ENCODE data around the gene DDOST. TPM values are rescaled to one million over a fixed set of nuclear protein-coding genes. Genes with fewer than 3 reads are reported as not detected.
"Not testable (repeated sequence)": the region's sequence is repeated elsewhere in the genome, so short reads cannot be mapped to it uniquely, and the experiment has no call there.

The DDOST gene
- total RNA-seq, 4 donors from 2014 or later = 70.3 to 157 (median 105) TPM

- 72 to 82% methylated on average over 3 to 6 of the region's 6 CpGs for WGBS, 2 donors (ENCODE audit: low coverage in 1 of 2)
- in situ Hi-C loops (cut with MboI; ENCODE audit: low pct_ligation_motif_present in 1 of 4, low pct_unique_long_range_greater_than_20kb in 1 of 4, low sequenced_read_pairs in 3 of 4) = no loop called here
- H3K27me3 ChIP-seq = no peaks in the 10 kb centered on the region
- no peak overlapping the region for H3K27ac ChIP-seq
- H3K4me3 ChIP-seq = no peak overlapping the region
- peaks cover 9 to 30% (median 16%) of the 10 kb centered on the region in 4 donors for H3K4me1 ChIP-seq
- intact Hi-C loops (cut with DNase I; ENCODE audit: low total_unique reads) = no loop called here
- no peak for DNase-seq
- H3K9me3 ChIP-seq = no peaks in the 10 kb centered on the region
- no peaks in the 10 kb centered on the region for H3K36me3 ChIP-seq
- TF ChIP-seq CTCF (IDR thresholded peaks at IDR 0.05) (no peak), EP300 (IDR thresholded peaks at IDR 0.05; ENCODE audit: low read depth) (no peak), POLR2A (IDR thresholded peaks at IDR 0.05) (no peak), POLR2AphosphoS5 (IDR thresholded peaks at IDR 0.05) (no peak)
Measured at GRCh38 chr1:20609541-20609940, 51.6 kb downstream of the DDOST start.

- H3K27ac ChIP-seq; H3K27me3 ChIP-seq; H3K4me3 ChIP-seq; intact Hi-C loops (cut with DNase I; ENCODE audit: low total_unique reads); in situ Hi-C loops (cut with MboI; ENCODE audit: low pct_ligation_motif_present in 1 of 4, low pct_unique_long_range_greater_than_20kb in 1 of 4, low sequenced_read_pairs in 3 of 4); DNase-seq; H3K9me3 ChIP-seq; H3K36me3 ChIP-seq: not testable (repeated sequence)
- WGBS, 2 donors (ENCODE audit: low coverage in 1 of 2) = 63% methylated on average over 7 of the region's 7 CpGs; no CpG with 5 or more reads in 1 of the 2 donors
- H3K4me1 ChIP-seq = peaks cover 0 to 16% (median 0%) of the 10 kb centered on the region in 4 donors
Measured at GRCh38 chr1:20606801-20607570, 54.2 kb downstream of the DDOST start.

- Histone ChIP-seq H3K9me3 (no peaks in the 10 kb centered on the region), H3K27me3 (no peaks in the 10 kb centered on the region), H3K36me3 (no peaks in the 10 kb centered on the region), H3K4me1 (peaks cover 0 to 11% (median 0%) of the 10 kb centered on the region in 4 donors), H3K27ac (peak overlapping the region in 3 of 4 donors; percentile 42 to 62 (median 47)), H3K4me3 (no peak overlapping the region)
- peak; percentile 41 for DNase-seq
- TF ChIP-seq EP300 (IDR thresholded peaks at IDR 0.05; ENCODE audit: low read depth) (no peak), POLR2AphosphoS5 (IDR thresholded peaks at IDR 0.05) (peak in 1 of 3 donors; percentile 11), POLR2A (IDR thresholded peaks at IDR 0.05) (no peak), CTCF (IDR thresholded peaks at IDR 0.05) (no peak)
- intact Hi-C loops (cut with DNase I; ENCODE audit: low total_unique reads) (no loop called here), in situ Hi-C loops (cut with MboI; ENCODE audit: low pct_ligation_motif_present in 1 of 4, low pct_unique_long_range_greater_than_20kb in 1 of 4, low sequenced_read_pairs in 3 of 4) (no loop called here)
- 72% methylated on average over 7 of the region's 7 CpGs; no CpG with 5 or more reads in 1 of the 2 donors for WGBS, 2 donors (ENCODE audit: low coverage in 1 of 2)
Measured at GRCh38 chr1:20604678-20605077, 56.5 kb downstream of the DDOST start.

- Histone ChIP-seq H3K4me1 (peaks cover 0 to 11% (median 0%) of the 10 kb centered on the region in 4 donors), H3K27ac (peak overlapping the region in 2 of 4 donors; percentile 42 to 62), H3K4me3 (no peak overlapping the region), H3K36me3 (no peaks in the 10 kb centered on the region), H3K9me3 (no peaks in the 10 kb centered on the region), H3K27me3 (no peaks in the 10 kb centered on the region)
- in situ Hi-C loops (cut with MboI; ENCODE audit: low pct_ligation_motif_present in 1 of 4, low pct_unique_long_range_greater_than_20kb in 1 of 4, low sequenced_read_pairs in 3 of 4) (no loop called here), intact Hi-C loops (cut with DNase I; ENCODE audit: low total_unique reads) (no loop called here)
- DNase-seq = no peak
- TF ChIP-seq POLR2AphosphoS5 (IDR thresholded peaks at IDR 0.05) = no peak
- no peak for TF ChIP-seq POLR2A (IDR thresholded peaks at IDR 0.05)
- no peak for TF ChIP-seq CTCF (IDR thresholded peaks at IDR 0.05)
- TF ChIP-seq EP300 (IDR thresholded peaks at IDR 0.05; ENCODE audit: low read depth) = no peak
- 84 to 86% methylated on average over 6 to 9 of the region's 9 CpGs for WGBS, 2 donors (ENCODE audit: low coverage in 1 of 2)
Measured at GRCh38 chr1:20603504-20604464, 57.4 kb downstream of the DDOST start.

Data from transverse colon (tissue), 4 donors.